WTC11 (cell line): ENCODE measurements around the gene DENND1C.

ENCODE experiments used
- ATF3 ChIP-seq: sonication (generic); formaldehyde crosslinking; conservative IDR thresholded peaks from 2 replicates; pipeline ENCODE4 v1.8.1; 2022; ENCODE audit warnings: mild to moderate bottlenecking, missing genetic modification reagents
- CTCF ChIP-seq: fragments of 200-600 bp; IDR thresholded peaks from 2 replicates; pipeline ENCODE4 v1.8.0; 2022; ENCODE audit warnings: antibody characterized with exemption
- FOXP1 ChIP-seq: sonication (generic); formaldehyde crosslinking; IDR thresholded peaks from 2 replicates; pipeline ENCODE4 v1.8.0; 2022; ENCODE audit warnings: missing genetic modification reagents, mild to moderate bottlenecking, moderate library complexity, borderline replicate concordance
- JUN ChIP-seq: sonication (generic); formaldehyde crosslinking; IDR thresholded peaks from 2 replicates; pipeline ENCODE4 v1.8.0; 2023; ENCODE audit warnings: mild to moderate bottlenecking, missing genetic modification reagents
- SP1 ChIP-seq: sonication (generic); formaldehyde crosslinking; conservative IDR thresholded peaks from 2 replicates; pipeline ENCODE4 v1.8.1; 2022; ENCODE audit warnings: missing genetic modification reagents
- TP53 ChIP-seq: sonication (generic); formaldehyde crosslinking; IDR thresholded peaks from 2 replicates; pipeline ENCODE4 v1.8.1; 2023; ENCODE audit warnings: mild to moderate bottlenecking, missing genetic modification reagents

- no peak for TF ChIP-seq CTCF
- no peak for TF ChIP-seq TP53 (CRISPR knock-in tag)
- no peak for TF ChIP-seq JUN (CRISPR knock-in tag)
- no peak for TF ChIP-seq ATF3 (CRISPR knock-in tag)
- no peak for TF ChIP-seq SP1
- TF ChIP-seq FOXP1 (CRISPR knock-in tag) = no peak
Observed at GRCh38 chr19:6498294-6499036, 16.9 kb upstream of the DENND1C start.
